ENCODE data around the gene LRBA. TPM values are rescaled to one million over a fixed set of nuclear protein-coding genes. Genes with fewer than 3 reads are reported as not detected.

Gene LRBA
- total and polyA plus RNA-seq, 9 of the 15 experiments (the other 6 are each of a cell fraction or from before 2014, with no cell fraction given): 24.2 to 88.7 (median 59.7) TPM

GRCh38 chr4:150477869-150478268 lies 537.2 kb downstream of the LRBA start:
- in situ Hi-C loops (cut with MboI) (no loop called here), intact Hi-C loops (cut with micrococcal nuclease) (no loop called here)
- Histone ChIP-seq H3K4me1 (replicated peaks in 1 of 2; ENCODE audit: control insufficient read depth in 2 of 2, insufficient read depth in 2 of 2, low read length in 2 of 2) (no peaks in the 10 kb centered on the region), H3K9me3 (replicated peaks; ENCODE audit: control insufficient read depth, insufficient read depth, low read depth, low read length) (no peaks in the 10 kb centered on the region), H3K36me3 (ENCODE audit: control insufficient read depth, insufficient read depth, low read length) (peaks cover 7% of the 10 kb centered on the region; the same call in 2 of the 3 replicates), H3K9me1 (ENCODE audit: control insufficient read depth, insufficient read depth, low read length) (no peaks in the 10 kb centered on the region), H3K27me3 (ENCODE audit: control insufficient read depth in 2 of 2, insufficient read depth in 2 of 2, low read length in 2 of 2) (no peaks in the 10 kb centered on the region), H4K20me1 (replicated peaks; ENCODE audit: control insufficient read depth, insufficient read depth, low read length) (no peaks in the 10 kb centered on the region), H3K79me2 (ENCODE audit: control insufficient read depth, insufficient read depth, low read length) (no peaks in the 10 kb centered on the region), H3K9ac (ENCODE audit: insufficient read depth in 1 of 2, low read depth in 2 of 2, low read length in 2 of 2) (no peak overlapping the region), H3K4me3 (no peak overlapping the region), H2AFZ (ENCODE audit: low read depth, low read length) (no peak overlapping the region), H3K4me2 (ENCODE audit: insufficient read depth, low read length) (no peak overlapping the region), H3K27ac (ENCODE audit: extremely low read depth, low read depth, low read length) (no peak overlapping the region)
- no TSS peak for BruUV-seq (replicated peaks)
- CTCF ChIA-PET (ENCODE audit: low intra/inter-chr PET ratio): no interaction called here
- FAIRE-seq (no peak), ATAC-seq (no peak), DNase-seq (ENCODE audit: extremely low read depth in 1 of 4, low spot score in 3 of 4) (no peak)
- POLR2A ChIA-PET: interaction anchor here (0.9 kb wide), 1 partner anchor 9 kb away, joined by 3 read pairs; no protein-coding TSS in a partner anchor
- no peak for TF ChIP-seq CEBPB (tag; IDR thresholded peaks at IDR 0.05)
- no peak for TF ChIP-seq PPARD (CRISPR knock-in tag; IDR thresholded peaks at IDR 0.05)
- no peak for TF ChIP-seq ZBTB7A (IDR thresholded peaks at IDR 0.05; ENCODE audit: borderline replicate concordance, control insufficient read depth, low read depth, low read length)
- no peak for TF ChIP-seq ZNF324 (CRISPR knock-in tag; IDR thresholded peaks at IDR 0.05)
- TF ChIP-seq, protein P1, sequence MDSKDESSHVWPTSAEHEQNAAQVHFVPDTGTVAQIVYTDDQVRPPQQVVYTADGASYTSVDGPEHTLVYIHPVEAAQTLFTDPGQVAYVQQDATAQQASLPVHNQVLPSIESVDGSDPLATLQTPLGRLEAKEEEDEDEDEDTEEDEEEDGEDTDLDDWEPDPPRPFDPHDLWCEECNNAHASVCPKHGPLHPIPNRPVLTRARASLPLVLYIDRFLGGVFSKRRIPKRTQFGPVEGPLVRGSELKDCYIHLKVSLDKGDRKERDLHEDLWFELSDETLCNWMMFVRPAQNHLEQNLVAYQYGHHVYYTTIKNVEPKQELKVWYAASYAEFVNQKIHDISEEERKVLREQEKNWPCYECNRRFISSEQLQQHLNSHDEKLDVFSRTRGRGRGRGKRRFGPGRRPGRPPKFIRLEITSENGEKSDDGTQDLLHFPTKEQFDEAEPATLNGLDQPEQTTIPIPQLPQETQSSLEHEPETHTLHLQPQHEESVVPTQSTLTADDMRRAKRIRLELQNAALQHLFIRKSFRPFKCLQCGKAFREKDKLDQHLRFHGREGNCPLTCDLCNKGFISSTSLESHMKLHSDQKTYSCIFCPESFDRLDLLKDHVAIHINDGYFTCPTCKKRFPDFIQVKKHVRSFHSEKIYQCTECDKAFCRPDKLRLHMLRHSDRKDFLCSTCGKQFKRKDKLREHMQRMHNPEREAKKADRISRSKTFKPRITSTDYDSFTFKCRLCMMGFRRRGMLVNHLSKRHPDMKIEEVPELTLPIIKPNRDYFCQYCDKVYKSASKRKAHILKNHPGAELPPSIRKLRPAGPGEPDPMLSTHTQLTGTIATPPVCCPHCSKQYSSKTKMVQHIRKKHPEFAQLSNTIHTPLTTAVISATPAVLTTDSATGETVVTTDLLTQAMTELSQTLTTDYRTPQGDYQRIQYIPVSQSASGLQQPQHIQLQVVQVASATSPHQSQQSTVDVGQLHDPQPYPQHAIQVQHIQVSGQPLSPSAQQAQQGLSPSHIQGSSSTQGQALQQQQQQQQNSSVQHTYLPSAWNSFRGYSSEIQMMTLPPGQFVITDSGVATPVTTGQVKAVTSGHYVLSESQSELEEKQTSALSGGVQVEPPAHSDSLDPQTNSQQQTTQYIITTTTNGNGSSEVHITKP (IDR thresholded peaks at IDR 0.05; ENCODE audit: partially characterized antibody): no peak
- TF ChIP-seq, protein P2, sequence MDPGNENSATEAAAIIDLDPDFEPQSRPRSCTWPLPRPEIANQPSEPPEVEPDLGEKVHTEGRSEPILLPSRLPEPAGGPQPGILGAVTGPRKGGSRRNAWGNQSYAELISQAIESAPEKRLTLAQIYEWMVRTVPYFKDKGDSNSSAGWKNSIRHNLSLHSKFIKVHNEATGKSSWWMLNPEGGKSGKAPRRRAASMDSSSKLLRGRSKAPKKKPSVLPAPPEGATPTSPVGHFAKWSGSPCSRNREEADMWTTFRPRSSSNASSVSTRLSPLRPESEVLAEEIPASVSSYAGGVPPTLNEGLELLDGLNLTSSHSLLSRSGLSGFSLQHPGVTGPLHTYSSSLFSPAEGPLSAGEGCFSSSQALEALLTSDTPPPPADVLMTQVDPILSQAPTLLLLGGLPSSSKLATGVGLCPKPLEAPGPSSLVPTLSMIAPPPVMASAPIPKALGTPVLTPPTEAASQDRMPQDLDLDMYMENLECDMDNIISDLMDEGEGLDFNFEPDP (CRISPR knock-in tag; IDR thresholded peaks at IDR 0.05): no peak
- TF ChIP-seq ZNF316 (IDR thresholded peaks at IDR 0.05): no peak
- no peak for TF ChIP-seq ZNF395 (CRISPR knock-in tag; IDR thresholded peaks at IDR 0.05)
- no peak for TF ChIP-seq ARID3B (CRISPR knock-in tag; IDR thresholded peaks at IDR 0.05; ENCODE audit: borderline replicate concordance)
- 64% methylated on average over 1 of the region's 1 CpG for WGBS (ENCODE audit: insufficient coverage, low coverage, missing lambda C conversion rate)

Measured in K562 (cell line).